Naive thymus-derived CD4-positive, alpha-beta T cell (primary cell): ENCODE data around the gene LMO1. TPM values are rescaled to one million over a fixed set of nuclear protein-coding genes. Genes with fewer than 3 reads are reported as not detected.

Source experiments
- ATAC-seq: fragments of 150-1000 bp; cut with Tn5 transposase; 2 replicates; pipeline ENCODE4 v1.10.0; 2021; ENCODE audit warnings: mild to moderate bottlenecking, moderate library complexity
- CTCF ChIA-PET: fragments of 350-600 bp; sonication (Branson Sonifier 250); formaldehyde crosslinking; loops from one replicate; lab custom pipeline; 2021; ENCODE audit warnings: antibody characterized with exemption; lab: Charles Lee
- POLR2A ChIA-PET: fragments of 350-600 bp; sonication (Branson Sonifier 250); formaldehyde crosslinking; loops from one replicate; lab custom pipeline; 2021; ENCODE audit warnings: antibody characterized with exemption, inconsistent platforms; lab: Charles Lee
- DNase-seq, 9 donors: peaks; one replicate each; pipeline versions ENCODE4 v3.0.0 to v3.0.0-alpha.2; 2020 to 2022; ENCODE audit warnings: mixed read lengths in 1 of 9
- H3K27ac ChIP-seq: one replicate; pipeline ENCODE4 v1.7.0; 2013; ENCODE audit warnings: mild to moderate bottlenecking, low read depth, low read length, moderate library complexity
- H3K27me3 ChIP-seq, 2 donors: one replicate each; pipeline ENCODE4 v1.7.0; 2013; ENCODE audit warnings: low read length in 2 of 2, mild to moderate bottlenecking in 2 of 2, moderate library complexity in 2 of 2; ENCODE audit not compliant: control insufficient read depth in 2 of 2, insufficient read depth in 2 of 2
- H3K36me3 ChIP-seq, 3 experiments: 1 replicate in 2 of 3; 2 replicates in 1 of 3; pipeline ENCODE4 v1.7.0; 2013; ENCODE audit warnings: low read length in 3 of 3, mild to moderate bottlenecking in 3 of 3, moderate library complexity in 1 of 3; ENCODE audit not compliant: insufficient read depth in 3 of 3, control insufficient read depth in 2 of 3
- H3K4me1 ChIP-seq, 2 donors: one replicate each; pipeline ENCODE4 v1.7.0; 2013; ENCODE audit warnings: low read length in 2 of 2, mild to moderate bottlenecking in 2 of 2, moderate library complexity in 1 of 2; ENCODE audit not compliant: control insufficient read depth in 2 of 2, insufficient read depth in 2 of 2
- H3K4me3 ChIP-seq: 2 replicates; pipeline ENCODE4 v1.7.0; 2013; ENCODE audit warnings: mild to moderate bottlenecking, low read length
- H3K9me3 ChIP-seq, 3 experiments: 1 replicate in 2 of 3; 2 replicates in 1 of 3; pipeline ENCODE4 v1.7.0; 2013; ENCODE audit warnings: low read length in 3 of 3; ENCODE audit not compliant: control insufficient read depth in 2 of 3
- H3K27ac Mint-ChIP-seq, 9 donors: one replicate each; pipeline ENCODE4 v1.8.0; 2020 to 2022; ENCODE audit warnings: mixed read lengths in 9 of 9, mild to moderate bottlenecking in 8 of 9, moderate library complexity in 5 of 9, inconsistent platforms in 2 of 9
- H3K27me3 Mint-ChIP-seq, 5 donors: one replicate each; pipeline ENCODE4 v1.8.0; 2021 to 2022; ENCODE audit warnings: mixed read lengths in 5 of 5, mild to moderate bottlenecking in 1 of 5
- H3K36me3 Mint-ChIP-seq, 5 donors: one replicate each; pipeline ENCODE4 v1.8.0; 2020 to 2022; ENCODE audit warnings: mixed read lengths in 5 of 5, mild to moderate bottlenecking in 3 of 5, inconsistent platforms in 1 of 5
- H3K4me1 Mint-ChIP-seq, 7 donors: one replicate each; pipeline ENCODE4 v1.8.0; 2020 to 2022; ENCODE audit warnings: mixed read lengths in 7 of 7, mild to moderate bottlenecking in 3 of 7, inconsistent platforms in 1 of 7
- H3K4me3 Mint-ChIP-seq, 10 donors: one replicate each; pipeline ENCODE4 v1.8.0; 2020 to 2022; ENCODE audit warnings: mild to moderate bottlenecking in 10 of 10, mixed read lengths in 10 of 10, moderate library complexity in 6 of 10, inconsistent platforms in 2 of 10
- H3K9me3 Mint-ChIP-seq, 11 donors: one replicate each; pipeline ENCODE4 v1.8.0; 2020 to 2022; ENCODE audit warnings: mixed read lengths in 11 of 11, mild to moderate bottlenecking in 4 of 11, inconsistent platforms in 1 of 11, moderate library complexity in 1 of 11
- intact Hi-C, 2 donors: fragments of 100-400 bp; cut with micrococcal nuclease; formaldehyde crosslinking; loops; one replicate each; pipeline ENCODE4 v1.15.1; 2023
- polyA plus RNA-seq, 2 donors: library from polyadenylated mRNA; unstranded; fragments of 300-500 nt; fragmentation: Illumina TruSeq; gene quantifications; one replicate each; pipeline ENCODE4 v1.2.3, GENCODE V29; 2021
- total RNA-seq, 6 experiments: library from RNA in 5 of 6; stranded (reverse) in 5 of 6; gene quantifications; 1 replicate in 5 of 6; 2 replicates in 1 of 6; pipeline ENCODE4 v1.2.3 and lab custom pipeline; 2021 to 2026

Gene LMO1
- total and polyA plus RNA-seq, 7 experiments from 2014 or later = not detected

- no peak overlapping the region for H3K27ac ChIP-seq
- no peaks in the 10 kb centered on the region for H3K4me1 ChIP-seq
- ATAC-seq = no peak
- H3K27ac Mint-ChIP-seq = no peak overlapping the region
- H3K36me3 ChIP-seq = no peaks in the 10 kb centered on the region
- no peaks in the 10 kb centered on the region for H3K36me3 Mint-ChIP-seq
- POLR2A ChIA-PET = no interaction called here
- H3K9me3 Mint-ChIP-seq = peaks cover 0 to 3% (median 0%) of the 10 kb centered on the region in 11 donors
- DNase-seq = no peak
- intact Hi-C loops = no loop called here
- CTCF ChIA-PET = interaction anchor here (1.8 kb wide), 1 partner anchor 11 kb away, joined by 4 read pairs; no protein-coding TSS in a partner anchor
- peaks cover 33 to 62% (median 42%) of the 10 kb centered on the region in 5 donors for H3K27me3 Mint-ChIP-seq
- H3K4me3 Mint-ChIP-seq = no peak overlapping the region
- H3K9me3 ChIP-seq = no peaks in the 10 kb centered on the region
- H3K27me3 ChIP-seq = peaks cover 0 to 3% of the 10 kb centered on the region in 2 donors
- peaks cover 0 to 15% (median 8%) of the 10 kb centered on the region in 7 donors for H3K4me1 Mint-ChIP-seq
- no peak overlapping the region for H3K4me3 ChIP-seq
Observed at GRCh38 chr11:8204025-8204424, 59.7 kb downstream of the LMO1 start.

DNA sequence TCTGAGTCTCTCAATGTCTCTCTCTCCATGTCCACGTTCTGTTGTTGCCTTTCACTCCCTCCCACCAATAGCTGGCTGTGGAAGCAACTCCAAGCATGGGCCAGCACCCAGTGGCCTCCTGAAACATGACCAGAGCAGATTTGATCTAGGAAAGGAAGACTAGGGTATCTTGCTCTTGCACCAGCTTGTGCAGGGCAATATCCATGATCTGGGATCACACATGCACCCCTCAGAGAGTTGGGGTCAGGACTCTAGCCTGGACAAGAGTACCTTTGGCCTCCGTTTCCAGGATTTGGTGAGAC is 60.3 kb downstream of the LMO1 start:
- ChIA-PET CTCF (no interaction called here), POLR2A (no interaction called here)
- Mint-ChIP-seq H3K36me3 (no peaks in the 10 kb centered on the region), H3K4me1 (peaks cover 0 to 15% (median 8%) of the 10 kb centered on the region in 7 donors), H3K27ac (no peak overlapping the region), H3K27me3 (peaks cover 33 to 59% (median 45%) of the 10 kb centered on the region in 5 donors), H3K4me3 (no peak overlapping the region), H3K9me3 (peaks cover 0 to 3% (median 0%) of the 10 kb centered on the region in 11 donors)
- no peaks in the 10 kb centered on the region for H3K4me1 ChIP-seq
- H3K36me3 ChIP-seq = no peaks in the 10 kb centered on the region
- H3K27ac ChIP-seq = no peak overlapping the region
- no peak for DNase-seq
- no peaks in the 10 kb centered on the region for H3K27me3 ChIP-seq
- ATAC-seq = no peak
- intact Hi-C loops = no loop called here
- H3K4me3 ChIP-seq = no peak overlapping the region
- no peaks in the 10 kb centered on the region for H3K9me3 ChIP-seq

GRCh38 chr11:8202516-8203413 is 60.9 kb downstream of the LMO1 start:
- no peak overlapping the region for H3K4me3 Mint-ChIP-seq
- Histone ChIP-seq H3K4me1 (no peaks in the 10 kb centered on the region), H3K36me3 (no peaks in the 10 kb centered on the region), H3K9me3 (no peaks in the 10 kb centered on the region), H3K4me3 (no peak overlapping the region), H3K27me3 (no peaks in the 10 kb centered on the region), H3K27ac (no peak overlapping the region)
- ChIA-PET CTCF (interaction anchor here (1.5 kb wide), 1 partner anchor 9 kb away, joined by 3 read pairs; no protein-coding TSS in a partner anchor), POLR2A (no interaction called here)
- ATAC-seq (no peak), DNase-seq (no peak)
- peaks cover 27 to 59% (median 45%) of the 10 kb centered on the region in 5 donors for H3K27me3 Mint-ChIP-seq
- peaks cover 0 to 15% (median 8%) of the 10 kb centered on the region in 7 donors for H3K4me1 Mint-ChIP-seq
- intact Hi-C loops = no loop called here
- H3K27ac Mint-ChIP-seq = no peak overlapping the region
- peaks cover 0 to 3% (median 0%) of the 10 kb centered on the region in 11 donors for H3K9me3 Mint-ChIP-seq
- H3K36me3 Mint-ChIP-seq = no peaks in the 10 kb centered on the region

DNA sequence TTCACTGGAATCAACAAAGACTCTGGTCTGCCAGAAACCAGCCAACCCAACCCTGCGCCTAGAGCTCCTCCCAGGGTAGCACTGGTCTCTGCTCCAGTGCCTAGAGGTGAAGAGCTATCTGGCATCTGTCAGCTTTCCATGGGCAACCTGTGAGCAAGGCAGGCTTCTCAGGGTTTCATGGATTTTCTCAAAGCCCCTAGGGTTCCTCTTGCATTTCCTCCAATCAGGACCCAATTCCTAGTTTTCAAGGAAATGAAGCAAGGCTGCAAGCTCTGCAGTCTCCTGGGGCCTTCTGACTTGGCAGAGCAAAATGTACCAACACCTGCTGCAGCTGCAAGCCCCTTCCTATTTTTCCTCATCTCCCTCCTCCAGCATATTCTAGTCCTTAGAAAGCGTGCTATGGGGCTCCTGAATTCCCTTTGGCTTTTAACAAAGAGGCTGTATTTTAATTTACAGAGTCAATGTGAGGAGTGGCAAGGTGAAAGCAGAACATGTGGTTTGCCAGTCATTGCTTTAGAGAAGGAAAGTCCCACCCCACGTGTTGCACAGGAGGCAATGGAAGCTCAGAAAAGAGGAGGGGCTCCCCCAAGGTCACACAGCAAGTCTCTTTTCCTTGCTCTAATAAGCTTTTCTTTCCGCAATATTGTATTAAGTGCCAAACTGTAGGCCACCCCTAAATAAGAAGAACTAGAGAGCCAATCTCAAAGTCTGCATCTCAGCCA is 61.9 kb downstream of the LMO1 start:
- no peaks in the 10 kb centered on the region for H3K36me3 Mint-ChIP-seq
- intact Hi-C loops = no loop called here
- Histone ChIP-seq H3K9me3 (no peaks in the 10 kb centered on the region), H3K27me3 (no peaks in the 10 kb centered on the region), H3K36me3 (no peaks in the 10 kb centered on the region), H3K27ac (no peak overlapping the region), H3K4me3 (no peak overlapping the region), H3K4me1 (no peaks in the 10 kb centered on the region)
- no peak overlapping the region for H3K4me3 Mint-ChIP-seq
- peaks cover 0 to 3% (median 0%) of the 10 kb centered on the region in 11 donors for H3K9me3 Mint-ChIP-seq
- ATAC-seq (peak; percentile 82), DNase-seq (no peak)
- H3K27ac Mint-ChIP-seq = no peak overlapping the region
- peaks cover 20 to 59% (median 42%) of the 10 kb centered on the region in 5 donors for H3K27me3 Mint-ChIP-seq
- peaks cover 0 to 11% (median 8%) of the 10 kb centered on the region in 7 donors for H3K4me1 Mint-ChIP-seq
- POLR2A ChIA-PET = no interaction called here
- CTCF ChIA-PET = interaction anchor here (1.2 to 1.5 kb wide), 2 partner anchors 8 to 10 kb away, joined by 3 read pairs; no protein-coding TSS in a partner anchor

DNA sequence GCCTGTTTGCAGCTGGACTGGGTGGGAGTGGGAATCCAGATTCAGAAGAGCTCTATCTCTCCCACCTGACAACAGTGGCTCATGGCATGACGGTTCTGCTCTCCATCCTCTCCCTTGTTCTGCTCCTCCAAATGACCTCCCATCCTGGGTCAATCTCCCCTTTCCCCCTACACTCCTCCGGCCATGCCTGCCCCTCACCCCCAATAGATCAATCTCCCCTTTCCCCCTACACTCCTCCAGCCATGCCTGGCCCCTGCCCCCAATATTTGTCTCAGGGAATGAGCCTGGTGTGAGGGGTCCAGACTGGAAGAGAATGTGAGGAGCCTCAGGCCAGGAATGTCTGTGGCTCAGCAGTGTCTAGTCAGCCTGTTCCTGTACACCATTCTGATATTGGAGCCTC is 64.0 kb downstream of the LMO1 start:
- H3K36me3 Mint-ChIP-seq = no peaks in the 10 kb centered on the region
- POLR2A ChIA-PET = no interaction called here

GRCh38 chr11:8196749-8197148 is 66.9 kb downstream of the LMO1 start:
- H3K4me3 ChIP-seq = no peak overlapping the region
- peaks cover 5 to 53% (median 49%) of the 10 kb centered on the region in 5 donors for H3K27me3 Mint-ChIP-seq
- POLR2A ChIA-PET = no interaction called here

More for the DNA sequence above, 64.0 kb downstream of the LMO1 start:
- Histone ChIP-seq H3K27ac (no peak overlapping the region), H3K36me3 (no peaks in the 10 kb centered on the region), H3K9me3 (no peaks in the 10 kb centered on the region), H3K4me1 (no peaks in the 10 kb centered on the region), H3K27me3 (no peaks in the 10 kb centered on the region), H3K4me3 (no peak overlapping the region)
- H3K4me1 Mint-ChIP-seq = peaks cover 0 to 7% (median 0%) of the 10 kb centered on the region in 7 donors
- ATAC-seq (no peak), DNase-seq (no peak)
- H3K9me3 Mint-ChIP-seq = peaks cover 0 to under 1% (median 0%) of the 10 kb centered on the region in 11 donors
- CTCF ChIA-PET = no interaction called here
- no peak overlapping the region for H3K27ac Mint-ChIP-seq
- no peak overlapping the region for H3K4me3 Mint-ChIP-seq
- peaks cover 7 to 56% (median 43%) of the 10 kb centered on the region in 5 donors for H3K27me3 Mint-ChIP-seq
- intact Hi-C loops = no loop called here

More at GRCh38 chr11:8196749-8197148, 66.9 kb downstream of the LMO1 start:
- Mint-ChIP-seq H3K9me3 (no peaks in the 10 kb centered on the region), H3K4me3 (no peak overlapping the region), H3K27ac (no peak overlapping the region), H3K36me3 (no peaks in the 10 kb centered on the region), H3K4me1 (peaks cover 0 to 5% (median 0%) of the 10 kb centered on the region in 7 donors)
- intact Hi-C loops = no loop called here
- Histone ChIP-seq H3K27ac (no peak overlapping the region), H3K36me3 (no peaks in the 10 kb centered on the region), H3K27me3 (no peaks in the 10 kb centered on the region), H3K9me3 (no peaks in the 10 kb centered on the region), H3K4me1 (no peaks in the 10 kb centered on the region)
- CTCF ChIA-PET = interaction anchor here (0.9 kb wide), 1 partner anchor 370 kb away, joined by 3 read pairs; no protein-coding TSS in a partner anchor
- ATAC-seq (no peak), DNase-seq (no peak)
